ENCODE data around the gene NAT10.
A peak's percentile ranks its signal among the peaks of the same experiment; 100 is the strongest.

NAT10 gene

DNA sequence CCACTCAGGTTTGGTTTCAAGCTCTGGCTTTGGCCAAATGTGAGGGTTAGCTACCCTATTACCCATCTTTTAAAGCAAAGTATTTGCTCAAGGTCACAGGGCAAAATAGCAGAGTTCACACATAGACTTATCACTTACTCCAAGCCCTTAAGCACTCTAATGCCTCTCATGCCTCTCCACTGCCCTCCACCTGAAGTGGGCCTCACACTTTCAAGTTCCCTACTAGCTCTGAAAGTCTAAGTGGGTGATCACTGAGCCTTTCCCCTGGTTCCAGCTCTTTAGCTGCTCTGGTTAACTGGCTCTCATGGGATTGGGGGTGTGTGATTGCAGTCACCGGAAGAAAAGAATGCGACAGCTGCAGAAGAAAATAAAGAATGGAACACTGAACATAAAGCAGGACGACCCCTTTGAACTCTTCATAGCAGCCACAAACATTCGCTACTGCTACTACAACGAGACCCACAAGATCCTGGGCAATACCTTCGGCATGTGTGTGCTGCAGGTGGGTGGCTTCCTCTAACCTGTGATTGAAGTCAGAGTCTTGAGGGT lies 6.4 kb downstream of the NAT10 start:
- DNase-seq, result no peak

DNA sequence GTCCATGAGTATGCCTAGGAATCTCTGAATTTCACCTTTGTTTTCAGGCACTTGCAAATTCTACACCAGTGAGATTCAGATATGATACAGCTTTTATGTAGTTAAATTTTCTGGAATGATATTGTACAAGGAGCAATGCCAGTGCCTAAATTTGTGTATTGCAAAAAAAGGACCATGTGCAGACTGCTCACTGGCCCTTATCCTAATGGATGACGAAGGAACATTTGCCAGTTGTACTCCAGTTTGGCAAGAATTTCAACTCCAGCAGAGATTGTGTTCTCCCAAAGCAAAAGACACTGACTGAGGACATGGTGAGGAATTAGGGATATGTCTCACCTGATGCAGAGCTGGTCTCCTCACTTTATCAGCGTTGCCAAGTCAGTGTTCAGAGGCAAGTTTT lies 8.6 kb downstream of the NAT10 start:
- DNase-seq, result no peak

DNA sequence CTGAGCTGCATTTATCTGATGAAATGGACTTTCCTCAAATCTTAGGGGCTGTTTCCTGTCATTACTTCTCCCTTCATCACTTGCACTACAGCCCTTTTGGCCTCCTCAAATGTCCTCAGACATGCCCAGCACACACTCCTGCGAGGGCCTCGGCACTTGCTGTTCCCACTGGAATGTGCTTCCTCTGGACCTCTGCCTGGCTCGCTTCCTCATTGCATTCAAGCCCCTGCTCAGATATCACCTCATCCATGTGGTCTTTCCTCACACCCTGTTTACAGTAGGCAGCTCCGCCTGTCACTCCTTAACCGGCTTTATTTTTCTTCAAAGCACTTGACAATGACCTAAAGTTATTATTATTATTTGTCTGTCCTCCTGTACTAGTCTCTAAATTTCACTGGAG lies 9.0 kb downstream of the NAT10 start:
- DNase-seq, result no peak

DNA sequence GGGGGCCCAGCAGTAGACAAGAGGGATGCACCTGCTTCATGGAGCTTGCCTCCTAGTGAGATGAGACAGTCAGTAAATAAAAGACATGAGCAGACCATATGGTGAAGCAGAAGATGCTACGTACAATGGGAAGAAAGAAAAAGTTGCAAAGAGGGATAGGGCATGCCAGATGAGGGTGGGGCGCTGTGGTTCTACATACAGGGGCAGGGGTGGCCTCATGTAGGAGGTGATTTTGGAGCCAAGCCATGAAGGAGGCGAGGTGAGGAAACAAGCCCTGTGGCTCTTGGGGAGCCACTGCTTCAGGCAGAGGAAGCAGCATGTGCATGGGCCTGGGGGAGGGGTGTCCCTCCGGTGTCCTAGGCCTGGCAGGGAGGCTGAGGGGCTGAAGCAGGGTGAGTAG lies 15.2 kb downstream of the NAT10 start:
- no peak for DNase-seq

DNA sequence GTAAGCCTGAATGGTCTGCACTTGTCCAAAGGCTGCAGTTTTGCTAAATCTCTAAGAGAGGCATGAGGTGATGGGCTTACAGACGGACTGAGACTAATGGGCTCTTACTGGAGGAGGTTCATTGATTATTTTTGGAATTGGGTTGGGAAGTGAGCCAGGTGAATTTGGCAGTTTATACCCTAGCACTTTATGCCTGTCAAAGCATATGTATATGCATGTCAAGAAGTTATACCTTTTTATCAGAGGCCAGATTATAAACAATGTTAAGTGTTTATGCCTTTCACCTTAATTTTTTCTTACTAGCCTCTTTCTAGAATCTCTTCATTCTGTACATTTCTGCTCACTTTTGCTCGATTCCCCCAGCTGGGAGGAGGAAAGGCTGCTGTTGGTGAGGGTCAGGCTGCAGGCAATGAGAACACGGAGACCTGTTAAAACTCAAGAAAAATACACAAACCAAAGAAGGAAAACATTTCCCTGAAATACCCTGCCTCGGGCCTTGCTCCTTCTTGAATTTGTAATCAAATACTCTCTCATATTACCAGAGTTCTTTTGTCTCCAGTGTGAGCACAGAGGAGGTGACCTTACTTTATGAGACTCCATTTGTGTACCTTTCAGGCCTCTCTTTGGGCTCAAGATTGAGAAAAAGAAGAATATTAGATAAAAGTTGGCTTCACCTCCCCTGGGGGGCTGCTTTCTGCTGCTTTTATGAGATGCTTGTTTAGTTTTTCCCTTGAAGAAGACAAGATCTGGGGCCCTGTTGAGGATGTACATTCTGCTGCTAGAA lies 19.6 kb downstream of the NAT10 start:
- DNase-seq, result no peak

DNA sequence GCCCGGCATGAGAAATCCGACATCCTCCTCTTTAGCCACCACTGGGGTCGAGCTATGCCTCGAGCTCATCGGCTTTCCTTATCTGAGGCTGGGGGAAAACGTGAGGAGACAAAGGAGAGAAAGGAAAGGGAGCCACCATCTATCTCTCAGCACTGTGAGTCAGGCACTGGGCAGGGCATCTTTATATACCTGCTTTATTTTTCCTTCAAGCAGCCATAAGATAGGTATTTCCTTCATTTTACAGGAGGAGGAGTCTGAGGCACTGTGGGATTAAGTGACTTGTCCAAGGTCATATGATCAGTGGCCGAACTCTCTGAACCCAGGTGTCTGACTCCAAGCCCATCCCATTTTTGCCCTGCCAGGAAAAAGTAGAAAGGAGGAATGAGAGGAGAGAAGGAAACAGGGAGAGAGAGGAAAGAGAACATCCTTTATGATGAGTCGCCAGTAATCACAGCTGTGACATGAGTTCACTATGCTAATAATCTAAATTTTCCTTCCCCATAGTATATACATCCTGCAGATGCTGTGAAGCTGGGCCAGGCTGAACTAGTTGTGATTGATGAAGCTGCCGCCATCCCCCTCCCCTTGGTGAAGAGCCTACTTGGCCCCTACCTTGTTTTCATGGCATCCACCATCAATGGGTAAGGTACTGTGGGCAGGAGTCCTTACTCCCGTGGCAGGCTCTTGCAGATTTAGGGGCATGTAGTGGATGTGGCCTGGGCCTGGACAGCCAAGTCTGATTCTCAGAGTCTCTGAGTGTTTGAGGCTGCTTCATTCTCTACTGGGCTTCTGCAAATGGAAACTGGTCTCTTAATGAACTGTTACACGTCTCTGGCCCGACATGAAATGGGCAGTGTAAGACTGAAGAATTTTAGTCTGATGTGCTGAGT lies 21.8 kb downstream of the NAT10 start:
- DNase-seq, result no peak

DNA sequence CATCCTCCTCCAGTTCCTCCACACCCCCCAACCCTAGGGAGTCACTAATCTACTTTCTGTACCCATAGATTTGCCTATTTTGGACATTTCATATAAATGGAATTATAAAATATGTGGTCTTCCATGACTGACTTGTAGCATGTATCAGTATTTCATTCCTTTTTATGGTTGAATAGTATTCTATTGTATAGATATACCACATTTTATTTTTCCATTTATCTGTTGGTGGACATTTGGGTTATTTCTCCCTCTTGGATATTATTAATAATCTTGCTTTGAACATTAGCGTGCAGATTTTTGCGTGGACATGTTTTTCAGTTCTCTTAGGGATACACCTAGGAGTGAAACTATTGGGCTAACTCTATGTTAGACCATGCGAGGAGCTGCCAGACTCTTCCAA lies 23.4 kb downstream of the NAT10 start:
- DNase-seq, result no peak

DNA sequence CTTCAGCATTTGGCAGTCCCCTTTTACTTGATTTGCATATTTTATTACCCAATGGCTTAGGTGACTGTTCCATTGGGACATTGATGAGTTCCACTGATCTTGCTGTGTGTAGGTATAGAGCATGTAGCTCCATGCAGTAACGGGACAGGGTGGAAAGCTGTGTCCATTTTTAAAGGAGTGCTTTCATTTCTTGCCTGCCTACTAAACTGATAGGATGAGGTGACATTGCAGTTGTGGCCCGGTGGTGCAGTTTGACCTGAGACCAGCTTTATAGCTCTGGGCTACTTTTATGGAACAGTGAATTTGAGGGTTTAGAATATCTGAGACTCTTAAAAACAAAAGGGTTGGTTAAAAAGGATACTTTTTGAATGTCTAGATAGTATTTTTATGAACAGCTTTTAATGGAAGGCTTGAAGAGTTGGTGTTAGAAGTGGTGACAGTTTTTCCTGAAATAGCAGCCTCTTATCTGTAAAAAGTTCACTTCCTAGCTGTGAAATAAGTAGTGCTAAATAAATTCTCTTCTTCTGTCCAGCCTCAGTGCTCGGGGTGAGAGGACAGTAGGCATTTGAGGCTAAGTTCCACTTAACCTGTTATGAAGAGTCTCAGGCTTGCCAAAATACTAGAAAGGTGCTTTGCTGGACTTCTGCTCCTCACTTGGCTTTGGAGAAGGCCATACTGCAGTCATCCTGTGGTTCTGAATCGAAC lies 27.0 kb downstream of the NAT10 start:
- DNase-seq, result no peak

DNA sequence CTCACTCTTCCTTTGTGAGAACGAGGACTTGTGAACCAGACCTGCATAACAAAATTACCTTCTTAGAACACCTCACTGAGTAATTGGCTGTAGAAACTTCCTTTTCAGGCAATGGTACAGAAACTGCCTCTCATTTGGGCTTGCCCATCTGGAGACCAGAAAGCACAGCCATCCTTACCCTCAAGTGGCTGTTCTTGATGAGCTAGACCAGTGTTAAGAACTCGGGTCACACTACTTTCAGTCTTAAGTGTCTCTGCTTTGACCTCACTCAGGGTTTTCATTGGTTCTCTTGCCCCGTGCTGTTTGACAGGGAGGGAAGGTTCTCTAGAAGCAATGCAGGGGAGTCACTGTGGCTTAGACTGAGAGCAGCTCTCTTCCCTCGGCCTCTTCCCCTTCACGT lies 29.3 kb downstream of the NAT10 start:
- no peak for DNase-seq

DNA sequence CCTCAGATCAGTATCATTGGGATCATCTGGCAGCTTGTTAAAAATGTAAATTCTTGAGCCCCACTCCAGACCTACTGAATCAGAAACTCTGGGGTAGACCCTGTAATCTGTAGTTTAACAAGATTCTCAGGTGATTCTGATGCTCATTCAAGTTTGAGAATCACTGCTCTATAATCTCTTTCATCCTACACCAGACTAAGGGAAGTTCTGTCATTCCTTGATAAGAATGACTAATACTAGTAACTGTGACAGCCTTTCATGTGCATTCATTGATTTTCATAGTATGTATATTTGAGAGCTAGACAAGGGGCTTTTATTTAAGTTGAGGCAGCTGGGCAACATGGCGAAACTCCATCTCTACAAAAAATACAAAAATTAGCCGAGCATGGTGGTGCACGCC lies 30.0 kb downstream of the NAT10 start:
- DNase-seq, result no peak

DNA sequence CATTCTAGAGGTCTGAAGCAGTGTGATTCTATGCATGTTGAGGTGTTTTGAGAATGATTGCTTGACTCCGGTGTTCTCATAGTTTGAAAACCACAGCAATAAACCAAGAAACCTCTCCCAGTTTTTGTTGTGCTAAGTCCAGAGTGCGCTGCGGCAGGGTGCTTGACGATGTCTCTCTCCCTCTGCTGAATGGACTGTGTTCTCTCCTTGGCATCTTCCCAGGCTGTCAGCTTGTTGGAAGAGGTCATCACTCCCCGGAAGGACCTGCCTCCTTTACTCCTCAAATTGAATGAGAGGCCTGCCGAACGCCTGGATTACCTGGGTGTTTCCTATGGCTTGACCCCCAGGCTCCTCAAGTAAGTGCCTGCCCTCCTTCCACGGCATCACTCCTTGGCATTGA lies 31.0 kb downstream of the NAT10 start:
- no peak for DNase-seq

DNA sequence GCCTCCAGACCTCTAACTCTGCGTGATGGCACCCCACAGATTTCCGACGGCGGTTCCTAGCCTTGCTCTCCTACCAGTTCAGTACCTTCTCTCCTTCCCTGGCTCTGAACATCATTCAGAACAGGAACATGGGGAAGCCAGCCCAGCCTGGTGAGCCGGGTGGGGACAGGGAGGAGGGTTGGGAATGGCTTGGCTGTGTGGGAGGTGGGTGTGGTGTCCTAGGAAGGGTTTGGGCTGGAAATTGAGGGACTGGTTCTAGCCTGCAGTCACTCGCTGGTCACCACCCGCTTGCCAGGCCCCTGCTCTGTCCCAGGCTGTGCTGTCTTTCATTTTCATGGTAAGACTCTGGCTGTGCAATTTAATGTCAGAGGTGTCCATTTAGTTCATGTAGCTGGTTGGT lies 33.9 kb downstream of the NAT10 start:
- no peak for DNase-seq

DNA sequence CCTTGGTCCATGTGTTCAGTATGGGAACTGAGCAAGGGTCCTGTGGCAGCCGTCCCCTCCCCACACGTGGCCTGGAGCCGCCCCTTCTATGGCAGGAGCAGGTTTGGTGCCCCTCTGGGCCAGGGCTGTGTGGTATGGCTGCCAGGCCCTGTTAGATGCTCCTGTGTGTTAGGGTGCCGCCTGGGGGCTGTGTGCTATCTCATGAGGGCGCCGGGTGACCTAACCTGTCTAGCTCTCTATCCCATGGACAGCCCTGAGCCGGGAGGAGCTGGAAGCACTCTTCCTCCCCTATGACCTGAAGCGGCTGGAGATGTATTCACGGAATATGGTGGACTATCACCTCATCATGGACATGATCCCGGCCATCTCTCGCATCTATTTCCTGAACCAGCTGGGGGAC lies 34.7 kb downstream of the NAT10 start:
- no peak for DNase-seq

DNA sequence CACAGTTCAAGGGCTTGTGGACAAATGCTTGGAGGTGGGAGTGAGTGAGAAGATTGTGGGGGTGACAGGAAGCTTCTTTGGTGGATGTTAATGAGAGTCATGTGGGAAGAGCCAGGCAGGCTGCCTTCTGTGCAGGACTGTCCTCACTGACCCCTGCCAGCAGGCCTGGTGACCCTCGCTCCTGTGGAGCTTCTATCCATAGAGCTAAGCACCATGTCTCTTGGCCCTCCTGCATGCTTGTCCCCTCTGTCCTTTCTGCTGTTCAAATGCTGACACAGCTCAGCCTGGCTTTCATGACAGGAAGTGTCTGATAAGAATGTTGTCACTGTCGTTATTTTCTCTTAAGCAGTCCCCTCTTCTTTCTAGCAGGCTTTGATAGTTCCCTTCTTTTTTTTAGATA lies 37.6 kb downstream of the NAT10 start:
- DNase-seq, result no peak

DNA sequence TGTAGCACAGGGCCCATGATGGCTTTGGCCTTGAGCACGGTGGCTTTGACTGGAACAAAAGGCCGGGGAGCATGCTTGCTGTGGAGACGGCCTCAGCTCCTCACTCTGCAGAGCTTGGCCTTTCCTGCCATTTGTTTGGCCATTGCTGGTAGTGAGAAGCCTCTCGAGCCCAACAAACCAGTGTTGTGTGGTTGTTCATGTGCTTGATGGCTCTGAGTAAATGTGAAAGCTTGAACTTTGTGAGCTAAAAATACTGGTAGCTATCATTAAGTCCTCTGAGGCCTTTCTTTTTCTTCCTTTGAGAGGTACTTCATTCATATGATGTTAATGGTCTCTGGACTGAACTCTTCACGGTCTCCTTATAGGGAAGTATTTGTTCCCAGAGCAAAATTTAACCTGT lies 39.6 kb downstream of the NAT10 start:
- DNase-seq, result no peak

DNA sequence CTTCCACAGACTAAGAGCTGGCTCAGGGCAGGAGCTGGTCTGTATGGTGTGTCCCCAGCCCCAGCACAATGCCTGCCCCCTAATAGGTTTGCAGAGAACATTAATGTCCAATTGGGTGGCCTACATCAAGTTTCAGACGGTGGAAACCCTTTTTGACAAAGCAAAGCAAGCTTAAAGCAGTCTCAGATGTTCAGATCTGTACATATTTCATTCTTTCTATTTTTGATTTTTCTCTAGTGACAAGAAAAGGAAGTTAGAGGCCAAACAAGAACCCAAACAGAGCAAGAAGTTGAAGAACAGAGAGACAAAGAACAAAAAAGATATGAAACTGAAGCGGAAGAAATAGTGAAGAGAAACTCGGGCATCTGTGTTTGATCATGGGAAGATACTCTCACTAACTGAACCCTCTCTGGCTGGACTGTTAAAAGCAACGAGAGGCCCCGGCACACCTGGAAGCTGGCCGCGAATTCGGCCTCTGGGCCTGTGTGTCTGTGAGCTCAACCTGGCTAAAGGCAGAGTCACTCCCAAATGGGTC lies 40.5 kb downstream of the NAT10 start:
- DNase-seq, result no peak

DNA sequence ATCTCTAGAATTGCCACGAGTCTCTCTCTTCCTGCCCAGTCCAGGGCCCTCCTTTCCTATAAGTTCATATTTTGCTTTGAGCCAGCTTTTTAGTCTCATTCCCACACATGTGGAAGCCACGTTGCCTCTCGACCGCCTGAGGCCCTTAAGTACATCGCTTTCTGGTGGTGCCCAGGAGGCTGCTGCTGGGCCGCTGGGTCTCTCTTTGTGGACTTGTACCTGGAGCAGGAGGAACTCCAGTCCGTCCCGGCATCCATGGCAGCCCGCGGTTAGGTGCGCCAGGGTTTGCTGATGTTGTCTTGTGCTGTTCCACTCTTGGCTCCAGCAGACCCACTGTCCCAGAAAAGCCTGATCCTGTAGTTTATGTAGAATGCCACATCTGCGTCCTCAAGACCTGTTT lies 41.0 kb downstream of the NAT10 start:
- DNase-seq, result no peak

DNA sequence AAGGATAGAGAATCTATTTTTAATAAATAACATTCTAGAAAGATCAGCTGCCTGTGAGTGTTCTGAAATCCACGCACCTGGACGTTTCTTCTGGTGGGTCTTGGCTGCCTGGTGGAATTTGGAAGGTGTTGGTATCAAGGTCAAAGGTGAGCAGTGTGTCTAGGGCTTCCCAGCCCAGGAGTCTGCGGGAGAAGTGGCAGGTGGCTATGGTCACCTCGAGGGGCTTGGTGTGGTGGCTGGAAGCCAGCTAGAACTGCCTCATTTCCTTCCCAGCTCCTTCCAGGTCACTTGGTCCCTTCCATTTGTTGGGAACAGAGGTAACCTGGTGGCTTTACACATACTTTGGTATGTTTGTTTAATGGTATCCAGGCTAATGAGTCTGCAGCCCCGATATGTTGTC lies 41.4 kb downstream of the NAT10 start:
- no peak for DNase-seq

DNA sequence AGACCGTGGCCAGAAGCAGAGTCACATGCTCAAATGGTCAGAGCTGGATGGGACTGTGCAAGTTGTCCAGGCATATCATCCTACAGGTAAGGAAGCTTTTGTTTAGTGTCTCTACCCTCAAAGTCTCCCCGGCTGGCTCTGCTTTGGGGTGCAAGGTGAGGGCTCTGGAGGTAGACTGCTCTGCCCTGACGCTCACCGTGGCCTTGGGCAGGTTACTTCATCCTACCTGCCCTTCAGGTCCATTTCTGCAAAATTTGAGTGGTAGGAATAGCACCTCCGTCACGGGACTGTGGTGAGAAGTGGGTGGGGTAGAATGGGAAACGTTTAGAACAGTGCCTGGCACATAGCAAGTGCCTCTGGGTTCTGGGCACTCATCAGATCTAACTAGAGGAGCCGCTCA lies 42.2 kb downstream of the NAT10 start:
- no peak for DNase-seq

DNA sequence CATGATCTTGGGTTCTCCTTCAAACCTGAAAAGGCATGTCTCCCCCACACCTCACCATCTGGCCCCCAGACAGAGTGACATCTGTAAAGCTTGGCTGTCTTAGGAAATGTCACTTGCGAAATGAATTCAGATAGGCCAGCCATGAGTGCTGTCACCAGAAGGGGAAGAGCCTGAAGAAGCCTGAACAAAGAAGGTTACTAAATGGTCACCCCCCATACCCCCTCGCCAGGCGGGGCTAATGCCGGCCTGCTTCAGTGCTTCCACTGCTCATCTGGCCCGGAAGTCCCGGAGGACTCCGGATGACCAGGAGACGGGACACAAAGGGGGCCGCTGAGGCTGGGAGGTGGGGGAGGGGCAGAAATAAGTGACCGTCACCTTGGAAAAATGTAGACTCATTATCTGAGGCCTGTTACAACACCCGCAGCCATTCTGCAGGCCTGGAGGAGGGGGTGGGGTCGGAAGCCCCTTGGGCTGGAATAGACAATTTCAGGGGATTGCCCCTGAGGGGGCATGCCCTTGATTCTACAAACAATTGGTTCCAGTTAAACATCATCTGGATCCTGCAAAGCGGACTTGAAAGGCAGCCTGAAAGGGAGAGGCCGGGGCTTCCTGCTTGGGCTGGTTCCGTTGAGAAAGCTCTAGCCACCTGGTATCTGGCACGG lies 43.2 kb downstream of the NAT10 start:
- DNase-seq, result no peak

DNA sequence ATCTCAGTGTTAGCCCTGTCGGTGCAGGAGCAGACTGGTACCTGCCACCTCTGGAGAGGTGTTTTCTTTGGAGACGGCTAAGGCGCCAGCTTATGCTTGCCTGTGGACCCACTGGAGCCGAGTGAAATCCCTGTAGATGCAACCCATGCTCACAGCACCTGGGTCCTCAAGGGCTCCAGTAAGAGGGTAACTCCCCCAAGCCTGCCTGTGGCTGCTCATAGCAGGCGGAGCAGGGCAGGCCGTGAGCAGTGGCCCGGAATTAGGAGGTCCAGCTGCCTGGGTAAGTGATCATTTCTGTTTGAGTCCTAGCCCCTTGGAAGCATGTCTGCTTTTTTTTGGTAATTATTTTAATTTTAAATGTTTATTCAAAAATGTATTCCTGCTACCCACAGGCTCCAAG lies 43.8 kb downstream of the NAT10 start:
- DNase-seq, result no peak

DNA sequence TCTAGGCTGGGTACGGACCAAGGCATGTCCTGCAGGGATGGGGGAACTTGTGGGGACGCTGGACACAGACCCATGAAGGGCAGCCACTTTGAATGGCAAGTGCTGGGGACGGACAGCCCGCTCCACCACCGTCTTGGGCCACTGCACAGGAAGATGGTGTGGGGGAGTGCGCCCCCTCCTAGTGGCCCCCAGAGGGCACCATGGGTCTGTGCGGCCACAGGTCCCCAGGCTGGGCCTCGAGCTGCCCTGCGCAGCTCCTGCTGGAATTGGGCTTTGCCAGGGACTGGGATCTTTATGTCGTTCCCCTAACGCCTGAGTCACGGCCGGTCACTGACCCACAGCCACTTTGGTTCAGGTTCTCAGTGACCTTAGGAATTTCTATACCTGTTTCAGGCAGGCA lies 44.4 kb downstream of the NAT10 start:
- peak; percentile 15 for DNase-seq

Data from CD4-positive, alpha-beta T cell treated with Interleukin-6 for 4 hours (primary cell).